Spleen (tissue), 7 donors: Measurements from ENCODE around the gene USP30.

Experiments
- POLR2A ChIP-seq, 3 donors: fragments of 450-650 bp; IDR thresholded peaks; one replicate each; pipeline ENCODE4 v1.5.1; 2017; ENCODE audit warnings: antibody characterized with exemption in 3 of 3, mild to moderate bottlenecking in 1 of 3
- POLR2AphosphoS5 ChIP-seq, 3 donors: sonication (generic); formaldehyde crosslinking; IDR thresholded peaks; one replicate each; pipeline ENCODE4 v1.5.1; 2017; ENCODE audit warnings: antibody characterized with exemption in 3 of 3
- TF ChIP-seq, protein P1 (sequence below), 11 experiments: fragments of 200-600 bp in 7 of 11; fragments of 450-650 bp in 4 of 11; sonication (generic) in 4 of 11; IDR thresholded peaks in 8 of 11; conservative IDR thresholded peaks in 3 of 11; 1 replicate in 7 of 11; 2 replicates in 4 of 11; pipeline versions ENCODE4 v1.4.0 to v1.8.0; 2016 to 2021; ENCODE audit warnings: antibody characterized with exemption in 11 of 11, inconsistent platforms in 4 of 11, mild to moderate bottlenecking in 1 of 11
- donor health status: DM: no; HTN: no; CAD: no; lungs with moderate emphysema.
- donor health status: DM: no; HTN: no; CAD: no.
- donor health status: DM: no; HTN: no; CAD: no.

DNA sequence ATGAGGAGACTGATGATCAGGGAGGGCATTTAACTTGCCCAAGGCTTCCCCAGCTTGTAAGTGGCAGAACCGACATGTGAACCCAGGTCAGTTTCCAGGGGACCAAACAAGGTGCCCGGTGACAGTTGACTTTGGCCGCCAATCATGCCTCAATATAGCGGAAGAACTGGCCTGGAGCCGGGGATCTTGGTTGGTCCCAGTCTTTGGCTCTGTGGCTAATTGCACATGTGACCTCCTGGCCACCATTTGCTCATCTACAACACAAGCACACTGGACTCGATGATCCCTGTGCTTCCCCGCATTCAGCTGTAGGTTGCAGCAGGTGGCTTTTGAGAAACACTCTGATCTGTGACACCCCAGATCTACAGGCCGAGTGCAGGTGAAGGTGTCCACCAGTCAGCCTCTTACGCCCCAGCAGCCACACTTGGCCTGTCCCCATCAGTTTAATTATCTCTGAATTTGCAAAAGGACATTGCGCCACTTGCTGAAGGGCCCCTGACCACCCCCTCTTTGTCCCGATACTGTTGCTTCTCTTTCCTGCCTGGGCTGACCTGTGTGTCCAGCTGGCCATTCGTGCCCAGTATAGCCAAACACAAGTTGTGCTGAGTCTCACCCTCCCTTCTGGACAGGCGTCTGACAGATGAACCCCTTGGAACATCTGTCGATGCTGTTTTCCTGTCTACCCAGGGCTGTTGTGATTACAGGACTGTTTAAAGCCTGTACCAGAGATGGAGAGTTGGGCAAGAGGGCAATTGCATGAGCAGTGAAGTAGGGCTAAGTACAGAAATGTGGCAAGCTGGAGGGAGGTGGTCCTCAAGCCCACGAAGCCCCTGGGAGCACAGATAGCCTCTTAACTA, 78.1 kb downstream of the USP30 start:
- TF ChIP-seq POLR2AphosphoS5 (IDR thresholded peaks at IDR 0.05) (no peak), POLR2A (IDR thresholded peaks at IDR 0.05) (no peak)
- TF ChIP-seq, protein P1, sequence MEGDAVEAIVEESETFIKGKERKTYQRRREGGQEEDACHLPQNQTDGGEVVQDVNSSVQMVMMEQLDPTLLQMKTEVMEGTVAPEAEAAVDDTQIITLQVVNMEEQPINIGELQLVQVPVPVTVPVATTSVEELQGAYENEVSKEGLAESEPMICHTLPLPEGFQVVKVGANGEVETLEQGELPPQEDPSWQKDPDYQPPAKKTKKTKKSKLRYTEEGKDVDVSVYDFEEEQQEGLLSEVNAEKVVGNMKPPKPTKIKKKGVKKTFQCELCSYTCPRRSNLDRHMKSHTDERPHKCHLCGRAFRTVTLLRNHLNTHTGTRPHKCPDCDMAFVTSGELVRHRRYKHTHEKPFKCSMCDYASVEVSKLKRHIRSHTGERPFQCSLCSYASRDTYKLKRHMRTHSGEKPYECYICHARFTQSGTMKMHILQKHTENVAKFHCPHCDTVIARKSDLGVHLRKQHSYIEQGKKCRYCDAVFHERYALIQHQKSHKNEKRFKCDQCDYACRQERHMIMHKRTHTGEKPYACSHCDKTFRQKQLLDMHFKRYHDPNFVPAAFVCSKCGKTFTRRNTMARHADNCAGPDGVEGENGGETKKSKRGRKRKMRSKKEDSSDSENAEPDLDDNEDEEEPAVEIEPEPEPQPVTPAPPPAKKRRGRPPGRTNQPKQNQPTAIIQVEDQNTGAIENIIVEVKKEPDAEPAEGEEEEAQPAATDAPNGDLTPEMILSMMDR (IDR thresholded peaks at IDR 0.05 in 8 of 11, conservative IDR thresholded peaks at IDR 0.05 in 3 of 11), result no peak
